SK-N-SH treated with all-trans-retinoic acid at 6 μM for 48 hours (cell line): Measurements from ENCODE around the gene ARMCX6.

Source experiments
- ARNTL ChIP-seq: fragments of 450-650 bp; formaldehyde crosslinking; IDR thresholded peaks from 2 replicates; pipeline ENCODE4 v1.5.0; 2020; ENCODE audit warnings: low read depth, mild to moderate bottlenecking, moderate library complexity, borderline replicate concordance
- CREB5 ChIP-seq: fragments of 250-450 bp; sonication (Bioruptor Pico); IDR thresholded peaks from 2 replicates; pipeline ENCODE4 v1.5.1; 2020; ENCODE audit warnings: low read depth, mild to moderate bottlenecking, moderate library complexity
- CSDC2 ChIP-seq: fragments of 250-450 bp; sonication (Bioruptor Pico); IDR thresholded peaks from 2 replicates; pipeline ENCODE4 v1.5.0; 2020; ENCODE audit warnings: mild to moderate bottlenecking, moderate library complexity
- ESRRG ChIP-seq: fragments of 250-450 bp; sonication (Bioruptor Pico); IDR thresholded peaks from 2 replicates; pipeline ENCODE4 v1.6.1; 2021; ENCODE audit warnings: mild to moderate bottlenecking
- GLIS3 ChIP-seq: fragments of 250-450 bp; sonication (Bioruptor Pico); IDR thresholded peaks from 2 replicates; pipeline ENCODE4 v1.5.0; 2020; ENCODE audit warnings: mild to moderate bottlenecking, moderate library complexity
- ISL1 ChIP-seq: fragments of 250-450 bp; sonication (Bioruptor Pico); IDR thresholded peaks from 2 replicates; pipeline ENCODE4 v2.1.2; 2022; ENCODE audit warnings: mild to moderate bottlenecking, moderate library complexity
- OSR1 ChIP-seq: fragments of 250-450 bp; sonication (Bioruptor Pico); IDR thresholded peaks from 2 replicates; pipeline ENCODE4 v1.8.0; 2022; ENCODE audit warnings: moderate library complexity, mild to moderate bottlenecking, inconsistent platforms
- PATZ1 ChIP-seq: fragments of 250-450 bp; sonication (Bioruptor Pico); IDR thresholded peaks from 2 replicates; pipeline ENCODE4 v1.8.0; 2020; ENCODE audit warnings: mild to moderate bottlenecking, moderate library complexity, borderline replicate concordance
- PPARA ChIP-seq: fragments of 250-450 bp; sonication (Bioruptor Pico); IDR thresholded peaks from 2 replicates; pipeline ENCODE4 v1.5.0; 2020; ENCODE audit warnings: mild to moderate bottlenecking, borderline replicate concordance
- RARB ChIP-seq: fragments of 250-450 bp; sonication (Bioruptor Pico); IDR thresholded peaks from 2 replicates; pipeline ENCODE4 v1.8.0; 2021; ENCODE audit warnings: mild to moderate bottlenecking, moderate library complexity
- TSHZ2 ChIP-seq: fragments of 250-450 bp; sonication (Bioruptor Pico); IDR thresholded peaks from 2 replicates; pipeline ENCODE4 v1.5.0; 2020; ENCODE audit warnings: mild to moderate bottlenecking, moderate library complexity
- ZFP3 ChIP-seq: fragments of 250-450 bp; sonication (Bioruptor Pico); IDR thresholded peaks from 2 replicates; pipeline ENCODE4 v1.5.0; 2020; ENCODE audit warnings: mild to moderate bottlenecking, moderate library complexity
- ZFP30 ChIP-seq: fragments of 450-650 bp; formaldehyde crosslinking; IDR thresholded peaks from 2 replicates; pipeline ENCODE4 v1.5.0; 2022; ENCODE audit warnings: mild to moderate bottlenecking, moderate library complexity
- ZNF70 ChIP-seq: fragments of 450-650 bp; formaldehyde crosslinking; IDR thresholded peaks from 2 replicates; pipeline ENCODE4 v1.5.0; 2020; ENCODE audit warnings: mild to moderate bottlenecking, moderate library complexity

- TF ChIP-seq OSR1 (CRISPR knock-in tag) (no peak), ARNTL (no peak), ESRRG (CRISPR knock-in tag) (no peak), TSHZ2 (no peak), ZFP3 (CRISPR knock-in tag) (no peak), CREB5 (no peak), PATZ1 (CRISPR knock-in tag) (no peak), PPARA (CRISPR knock-in tag) (no peak), ZFP30 (no peak), RARB (no peak), CSDC2 (CRISPR knock-in tag) (no peak), GLIS3 (no peak), ISL1 (CRISPR knock-in tag) (no peak), ZNF70 (CRISPR knock-in tag) (no peak)
Measured at GRCh38 chrX:101657495-101657894, 39.7 kb upstream of the ARMCX6 start.
